CD4-positive, alpha-beta T cell treated with Interleukin-17A for 1 hour (primary cell): ENCODE measurements around the gene GNG7.
"Not testable (repeated sequence)": the region's sequence is repeated elsewhere in the genome, so short reads cannot be mapped to it uniquely, and the experiment has no call there.

ENCODE experiments used
- DNase-seq: peaks from one replicate; pipeline ENCODE4 v3.0.0-alpha.2; 2020

The GNG7 gene

GRCh38 chr19:2591537-2592291, 110.8 kb downstream of the GNG7 start:
- no peak for DNase-seq

GRCh38 chr19:2590630-2591399, 111.7 kb downstream of the GNG7 start:
- no peak for DNase-seq

DNA sequence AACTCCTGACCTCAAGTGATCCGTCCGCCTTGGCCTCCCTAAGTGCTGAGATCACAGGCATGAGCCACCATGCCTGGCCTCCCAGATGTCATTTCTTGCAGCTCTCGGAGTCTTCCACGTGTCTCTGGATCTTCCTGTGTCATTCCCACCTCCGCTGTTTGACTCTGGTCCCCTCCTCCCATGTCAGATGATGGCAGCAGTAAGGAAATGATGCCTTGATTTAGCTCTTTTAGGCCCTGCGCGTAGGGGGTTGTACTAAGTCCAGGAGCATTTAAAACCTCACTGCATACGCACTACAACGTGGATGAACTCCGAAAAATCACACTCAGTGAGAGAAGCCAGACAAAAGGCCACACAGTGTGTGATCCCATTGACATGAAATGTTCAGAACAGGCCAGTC, 113.1 kb downstream of the GNG7 start:
- no peak for DNase-seq

DNA sequence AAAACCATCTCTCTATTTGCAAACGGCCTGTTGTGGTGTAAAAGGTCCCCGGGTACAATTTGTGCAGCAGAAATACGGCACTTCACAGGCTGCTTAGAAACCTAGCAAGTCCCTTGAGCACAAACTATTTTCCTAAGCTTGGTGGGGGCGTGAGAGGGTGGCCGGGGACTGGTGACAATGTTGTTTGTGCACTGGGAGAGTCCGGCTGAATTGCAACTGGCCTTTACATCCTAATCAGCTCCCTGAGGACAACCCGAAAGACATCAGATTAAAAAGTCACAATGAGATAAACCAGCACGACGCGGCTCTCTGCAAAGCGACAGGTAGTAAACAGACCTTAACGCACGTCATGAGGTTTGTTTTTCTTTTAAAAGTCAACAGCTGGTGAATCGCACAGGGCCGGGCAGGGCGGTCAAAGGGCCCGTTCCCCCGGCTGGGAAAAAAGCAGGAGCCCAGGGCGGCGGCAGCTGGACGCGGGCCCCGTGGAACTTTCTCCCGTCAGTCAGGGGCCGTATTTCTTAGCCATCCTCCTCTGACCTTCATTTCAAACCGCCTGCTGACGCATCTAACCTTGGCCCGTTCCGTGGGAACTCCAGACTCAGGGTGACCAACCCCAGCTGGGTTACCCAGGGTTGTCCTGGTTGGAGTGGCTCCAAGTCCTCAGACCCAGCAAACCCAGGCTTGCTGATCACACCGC, 114.3 kb downstream of the GNG7 start:
- DNase-seq, result no peak

- DNase-seq, result no peak
These were observed 115.3 kb downstream of the GNG7 start for GRCh38 chr19:2587001-2587719.

DNA sequence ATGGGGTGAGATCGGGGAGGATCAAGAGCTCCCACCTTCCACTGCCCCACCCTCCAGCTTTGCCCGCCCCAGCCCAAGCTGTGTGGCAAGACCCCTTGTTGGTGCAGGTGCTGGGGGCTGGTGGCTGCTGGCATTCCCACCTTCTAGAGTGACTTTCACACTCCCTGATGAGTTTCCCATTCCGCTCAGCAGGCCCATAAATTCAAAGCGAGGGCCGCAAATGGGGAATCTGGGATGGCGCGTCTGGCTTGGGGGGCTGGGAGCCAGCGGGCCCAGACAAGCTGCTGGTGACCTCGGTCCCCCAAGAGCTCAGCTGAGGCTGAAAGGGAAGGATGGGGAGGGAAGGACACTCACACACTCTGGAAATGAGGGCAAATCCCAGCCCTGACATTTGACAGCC, 116.3 kb downstream of the GNG7 start:
- no peak for DNase-seq

GRCh38 chr19:2584002-2584401, 118.5 kb downstream of the GNG7 start:
- DNase-seq, result no peak

DNA sequence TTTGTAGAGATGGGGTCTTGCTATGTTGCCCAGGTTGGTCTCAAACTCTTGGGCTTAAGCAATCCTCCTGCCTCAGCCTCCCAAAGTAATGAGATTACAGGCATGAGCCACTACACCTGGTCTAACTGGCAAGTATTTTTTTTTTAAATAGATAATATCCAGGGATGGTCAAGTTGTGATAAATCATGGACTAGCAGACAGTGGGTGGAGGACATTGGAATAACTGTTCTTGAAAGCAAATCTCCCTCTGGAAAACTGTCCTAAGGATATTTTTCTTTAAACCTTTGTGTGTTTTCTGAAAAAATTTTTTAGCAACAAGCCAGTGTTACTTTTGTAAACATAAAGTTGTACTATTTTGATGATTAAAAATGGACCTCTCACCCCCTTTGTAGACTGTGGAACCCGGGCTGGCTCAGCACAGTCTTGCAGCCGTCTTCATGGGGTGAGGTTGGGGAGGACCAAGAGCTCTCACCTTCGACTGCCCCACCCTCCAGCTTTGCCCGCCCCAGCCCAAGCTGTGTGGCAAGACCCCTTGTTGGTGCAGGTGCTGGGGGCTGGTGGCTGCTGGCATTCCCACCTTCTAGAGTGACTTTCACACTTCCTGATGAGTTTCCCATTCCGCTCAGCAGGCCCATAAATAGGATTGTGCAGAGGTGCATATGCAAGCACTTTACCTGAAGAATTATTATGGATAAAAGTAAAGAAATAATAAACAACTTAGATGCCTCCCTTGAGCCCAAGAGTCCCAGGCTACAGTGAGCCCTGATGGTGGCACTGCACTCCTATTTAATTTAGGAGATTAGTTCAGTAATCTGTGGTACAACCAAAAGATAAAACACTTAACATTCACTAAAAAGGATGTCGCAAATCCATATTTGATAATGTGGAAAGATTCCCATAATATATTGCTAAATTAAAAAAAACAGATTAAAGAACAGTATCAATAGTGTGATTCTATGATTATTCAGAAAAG, 119.2 kb downstream of the GNG7 start:
- no peak for DNase-seq

DNA sequence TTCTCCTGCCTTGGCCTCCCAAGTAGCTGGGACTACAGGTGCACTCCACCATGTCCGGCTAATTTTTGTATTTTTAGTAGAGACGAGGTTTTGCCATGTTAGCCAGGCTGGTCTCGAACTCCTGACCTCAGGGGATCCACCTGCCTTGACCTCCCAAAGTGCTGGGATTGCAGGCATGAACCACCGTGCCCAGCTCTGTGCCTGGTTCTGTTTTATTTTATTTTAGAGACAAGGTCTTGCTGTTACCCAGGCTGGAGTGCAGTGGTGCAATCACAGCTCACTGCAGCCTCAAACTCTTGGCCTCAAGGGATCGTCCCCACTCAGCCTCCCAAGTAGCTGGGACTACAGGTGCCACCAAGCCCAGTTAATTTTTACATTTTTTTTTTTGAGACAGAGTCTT, 122.1 kb downstream of the GNG7 start:
- DNase-seq, result not testable (repeated sequence)

DNA sequence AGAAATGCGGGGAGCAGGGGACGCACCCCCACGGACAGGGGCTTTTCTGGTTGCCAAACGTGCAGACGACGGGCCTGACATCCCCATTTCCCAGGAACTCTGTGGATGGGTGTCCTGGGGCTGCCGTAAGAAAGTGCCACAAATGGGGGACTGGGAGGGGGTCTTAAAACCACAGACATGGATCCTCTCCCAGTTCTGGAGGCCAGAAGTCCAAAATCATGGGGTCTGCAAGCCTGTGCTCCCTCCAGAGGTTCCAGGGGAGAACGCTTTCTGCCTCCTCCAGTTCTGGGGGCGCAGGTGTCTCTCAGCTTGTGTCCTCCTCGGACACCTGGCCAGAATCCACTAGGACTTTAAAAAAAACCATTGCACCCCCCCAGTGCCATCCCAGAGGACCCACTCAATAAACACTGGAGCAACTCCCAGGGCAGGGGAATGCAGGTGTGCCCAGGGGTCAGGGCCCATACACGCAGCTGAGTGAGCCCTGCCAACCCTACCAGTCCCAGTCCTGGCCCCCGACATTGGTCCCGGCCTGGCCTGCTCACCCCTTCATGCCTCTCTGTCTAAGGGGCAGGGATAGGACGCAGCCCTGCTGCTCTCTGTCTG, 122.7 kb downstream of the GNG7 start:
- no peak for DNase-seq

DNA sequence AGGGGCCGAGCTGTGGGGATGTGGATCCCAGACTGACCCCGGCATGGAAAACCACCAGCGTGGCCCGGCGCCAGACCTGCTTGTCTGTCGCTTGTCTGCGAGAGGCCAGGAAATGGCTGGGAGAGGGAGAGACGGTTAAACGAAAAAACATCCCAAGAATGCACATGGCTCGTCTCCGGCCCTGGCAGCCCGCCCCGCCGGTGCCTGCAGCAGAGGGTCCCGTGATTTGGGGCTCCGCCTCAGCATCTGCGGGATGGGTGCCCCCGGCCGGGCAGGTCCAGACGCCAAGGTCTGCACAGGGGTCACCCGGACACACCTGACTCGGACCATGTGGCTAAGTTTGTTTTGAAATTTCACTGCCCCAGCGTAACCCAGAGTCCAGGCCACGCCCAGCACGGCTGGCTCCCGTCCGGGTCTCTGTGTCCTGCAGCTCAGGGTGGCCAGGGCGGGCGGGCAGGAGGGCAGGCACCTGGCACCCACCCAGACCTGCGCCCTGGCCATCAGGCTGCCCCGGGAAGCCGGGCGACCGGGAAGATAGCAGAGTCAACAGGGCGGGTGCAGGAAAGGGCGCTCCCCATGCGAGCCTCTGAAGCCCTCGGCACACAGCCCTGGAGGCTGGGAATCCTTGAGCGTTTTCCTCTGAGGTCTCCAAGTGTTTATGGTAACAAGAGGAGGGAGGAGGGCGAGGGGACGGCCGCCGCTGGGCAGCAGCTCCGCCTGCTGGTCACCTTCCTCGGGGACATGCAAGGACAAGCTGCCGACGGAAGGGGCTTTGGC, 123.4 kb downstream of the GNG7 start:
- DNase-seq, result peak; percentile 74

- DNase-seq, result no peak
These were observed 124.1 kb downstream of the GNG7 start for GRCh38 chr19:2578391-2578890.

GRCh38 chr19:2577722-2578335, 124.7 kb downstream of the GNG7 start:
- no peak for DNase-seq

GRCh38 chr19:2575734-2576481, 126.6 kb downstream of the GNG7 start:
- no peak for DNase-seq

DNA sequence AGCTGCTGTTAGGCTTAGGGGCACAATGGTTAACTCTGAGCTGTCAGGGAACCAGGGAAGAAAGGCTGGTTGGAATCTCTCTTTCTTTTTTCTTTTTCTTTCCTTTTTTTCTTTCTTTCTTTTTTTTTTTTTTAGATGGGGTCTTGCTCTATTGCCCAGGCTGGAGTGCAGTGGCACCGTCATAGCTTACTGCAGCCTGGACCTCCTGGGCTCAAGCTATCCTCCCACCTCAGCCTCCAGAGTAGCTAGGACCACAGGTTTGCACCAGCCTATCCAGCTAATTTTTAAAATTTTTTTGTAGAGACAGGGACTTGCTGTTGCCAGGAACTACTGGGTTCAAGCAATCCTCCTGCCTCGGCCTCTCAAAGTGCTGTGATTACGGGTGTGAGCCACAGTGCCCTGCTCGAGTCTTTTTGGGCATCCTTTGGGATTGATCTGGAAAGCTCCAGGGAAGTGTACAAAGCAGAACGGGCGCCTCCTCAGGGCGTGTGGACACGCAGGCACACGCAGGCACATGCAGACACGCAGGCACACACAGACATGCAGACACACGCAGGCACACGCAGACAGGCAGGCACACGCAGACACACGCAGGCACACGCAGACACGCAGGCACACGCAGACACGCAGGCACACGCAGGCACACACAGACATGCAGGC, 127.4 kb downstream of the GNG7 start:
- no peak for DNase-seq

GRCh38 chr19:2574478-2574931, 128.0 kb downstream of the GNG7 start:
- no peak for DNase-seq

DNA sequence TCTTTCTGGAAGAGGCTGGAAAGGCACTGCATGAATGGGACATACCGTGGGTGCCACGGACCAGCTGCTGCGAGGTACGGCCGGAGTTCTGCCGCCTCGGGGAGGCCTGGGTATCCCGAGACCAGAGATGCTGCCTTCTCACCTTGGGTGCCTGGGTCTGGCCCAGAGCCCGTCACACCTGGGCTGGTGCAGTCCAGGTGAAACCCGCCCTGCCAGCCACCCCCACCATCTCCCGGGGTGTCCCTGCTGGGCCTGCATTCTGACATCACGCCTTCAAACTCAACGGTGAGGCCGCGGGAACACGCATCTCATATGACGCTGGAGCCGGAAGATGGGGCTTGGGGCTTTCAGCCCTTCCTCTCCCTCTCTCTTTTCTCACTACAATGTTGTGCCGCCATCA, 128.6 kb downstream of the GNG7 start:
- DNase-seq, result no peak

DNA sequence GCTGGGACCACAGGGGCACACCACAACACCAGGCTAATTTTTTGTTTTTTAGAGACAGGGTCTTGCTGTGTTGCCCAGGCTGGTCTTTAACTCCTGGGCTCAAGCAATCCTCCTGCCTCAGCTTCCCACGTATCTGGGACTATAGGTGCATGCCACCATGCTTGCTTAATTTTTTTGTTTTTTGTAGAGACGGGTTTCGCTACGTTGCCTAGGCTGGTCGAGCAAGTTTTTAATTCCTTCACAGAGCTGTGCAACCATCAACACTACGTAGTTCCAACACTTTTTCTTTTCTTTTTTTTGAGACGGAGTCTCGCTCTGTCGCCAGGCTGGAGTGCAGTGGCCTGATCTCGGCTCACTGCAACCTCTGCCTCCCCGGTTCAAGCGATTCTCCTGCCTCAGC, 130.3 kb downstream of the GNG7 start:
- DNase-seq, result not testable (repeated sequence)
